GM10248 (cell line): ENCODE results near the gene SDHA.

Experiments
- CTCF ChIA-PET: fragments of 300-600 bp; sonication (Branson Sonifier 250); formaldehyde crosslinking; extraction: SDS; loops from one replicate; lab custom pipeline; 2021; ENCODE audit warnings: antibody characterized with exemption; lab: Yijun Ruan, JAX
- POLR2A ChIA-PET: fragments of 350-650 bp; sonication (Branson Sonifier 250); formaldehyde crosslinking; extraction: SDS; loops from one replicate; lab custom pipeline; 2020; ENCODE audit warnings: antibody characterized with exemption; lab: Yijun Ruan, JAX
- DNase-seq: peaks from one replicate; pipeline ENCODE4 v3.0.0; 2012; ENCODE audit errors: extremely low spot score
- TF ChIP-seq, protein P1 (sequence below): IDR thresholded peaks from 2 replicates; pipeline ENCODE4 v1.5.1; 2012; ENCODE audit warnings: mild to moderate bottlenecking, low read depth; ENCODE audit errors: extremely low read depth, missing control alignments, control extremely low read depth

SDHA gene

DNA sequence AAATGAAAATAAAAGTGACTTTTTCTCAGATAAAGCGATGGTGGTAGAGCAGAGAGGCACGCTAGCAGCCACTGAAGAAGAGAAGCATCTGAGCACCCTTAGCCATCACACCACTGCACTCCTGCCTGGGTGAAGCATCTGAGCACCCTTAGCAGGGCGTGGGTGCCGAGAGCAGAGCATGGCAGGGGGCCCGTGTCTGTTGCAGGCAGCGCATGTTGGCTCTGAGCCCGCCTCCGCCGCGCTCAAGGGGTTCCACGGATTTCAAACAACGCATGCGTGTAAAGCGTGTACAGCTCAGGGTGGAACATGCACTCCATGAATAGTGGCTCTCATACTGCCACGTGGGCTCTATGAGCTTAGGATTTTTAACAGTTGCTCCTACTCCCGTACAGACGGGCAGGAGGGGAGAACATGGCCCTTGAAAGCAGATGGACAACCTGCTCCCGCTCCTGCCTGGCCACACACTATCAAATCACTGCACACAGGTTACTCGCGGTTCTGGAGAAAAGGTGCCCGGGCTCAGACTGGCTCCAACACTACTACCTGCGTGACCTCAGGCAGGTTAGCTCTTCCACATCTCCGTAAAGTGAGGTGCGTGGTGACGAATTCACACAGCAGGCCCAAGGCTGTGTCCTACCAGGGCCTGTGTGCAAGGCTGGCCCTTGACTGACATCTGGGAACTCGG, 14.7 kb upstream of the SDHA start:
- DNase-seq, result no peak
- ChIA-PET POLR2A (no interaction called here), CTCF (interaction anchor here (1.1 to 2.1 kb wide), 3 partner anchors 15 to 700 kb away, joined by 3 to 6 read pairs (median 6); partner anchors contain the start of genes CCDC127 and SDHA)
- TF ChIP-seq, protein P1, sequence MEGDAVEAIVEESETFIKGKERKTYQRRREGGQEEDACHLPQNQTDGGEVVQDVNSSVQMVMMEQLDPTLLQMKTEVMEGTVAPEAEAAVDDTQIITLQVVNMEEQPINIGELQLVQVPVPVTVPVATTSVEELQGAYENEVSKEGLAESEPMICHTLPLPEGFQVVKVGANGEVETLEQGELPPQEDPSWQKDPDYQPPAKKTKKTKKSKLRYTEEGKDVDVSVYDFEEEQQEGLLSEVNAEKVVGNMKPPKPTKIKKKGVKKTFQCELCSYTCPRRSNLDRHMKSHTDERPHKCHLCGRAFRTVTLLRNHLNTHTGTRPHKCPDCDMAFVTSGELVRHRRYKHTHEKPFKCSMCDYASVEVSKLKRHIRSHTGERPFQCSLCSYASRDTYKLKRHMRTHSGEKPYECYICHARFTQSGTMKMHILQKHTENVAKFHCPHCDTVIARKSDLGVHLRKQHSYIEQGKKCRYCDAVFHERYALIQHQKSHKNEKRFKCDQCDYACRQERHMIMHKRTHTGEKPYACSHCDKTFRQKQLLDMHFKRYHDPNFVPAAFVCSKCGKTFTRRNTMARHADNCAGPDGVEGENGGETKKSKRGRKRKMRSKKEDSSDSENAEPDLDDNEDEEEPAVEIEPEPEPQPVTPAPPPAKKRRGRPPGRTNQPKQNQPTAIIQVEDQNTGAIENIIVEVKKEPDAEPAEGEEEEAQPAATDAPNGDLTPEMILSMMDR, result no peak

DNA sequence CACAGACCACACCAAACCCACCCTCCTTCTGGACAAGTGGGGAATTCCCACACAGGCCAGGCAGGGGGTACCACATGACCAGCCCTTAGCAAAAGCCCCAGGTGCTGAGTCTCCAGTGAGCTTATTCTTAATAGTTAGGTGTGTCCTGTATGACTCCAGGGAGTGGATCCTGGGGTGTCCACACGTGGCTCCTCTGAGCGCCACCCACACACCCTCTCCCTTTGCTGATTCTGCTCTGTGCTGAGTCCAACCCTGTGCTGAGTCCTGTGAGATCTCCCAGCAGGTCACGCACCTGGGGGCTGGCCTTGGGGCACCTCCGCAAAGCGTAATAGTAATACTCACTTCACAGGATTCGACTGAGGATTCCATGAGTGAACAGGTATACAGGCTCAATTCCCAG, 14.1 kb upstream of the SDHA start:
- POLR2A ChIA-PET, result no interaction called here
- CTCF ChIA-PET, result interaction anchor here (1.7 to 2.1 kb wide), 2 partner anchors 15 kb away, joined by 6 read pairs; partner anchors contain the start of genes CCDC127 and SDHA
- TF ChIP-seq, protein P1, result no peak
- no peak for DNase-seq

DNA sequence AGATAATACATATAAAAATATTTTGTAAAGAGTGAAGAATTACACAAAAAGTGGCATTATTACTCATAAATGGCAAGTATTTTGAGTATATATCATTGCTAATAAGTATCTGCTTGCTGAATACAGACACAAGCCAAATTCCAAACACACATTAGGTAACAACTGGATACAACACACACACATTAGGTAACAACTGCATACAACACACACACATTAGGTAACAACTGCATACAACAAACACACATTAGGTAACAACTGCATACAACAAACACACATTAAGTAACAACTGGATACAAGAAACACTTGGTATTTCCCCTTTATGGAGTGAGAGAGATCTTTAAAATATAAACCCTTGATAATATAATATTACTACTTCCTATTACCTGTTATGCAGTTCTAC, 13.7 kb upstream of the SDHA start:
- ChIA-PET POLR2A (no interaction called here), CTCF (no interaction called here)

DNA sequence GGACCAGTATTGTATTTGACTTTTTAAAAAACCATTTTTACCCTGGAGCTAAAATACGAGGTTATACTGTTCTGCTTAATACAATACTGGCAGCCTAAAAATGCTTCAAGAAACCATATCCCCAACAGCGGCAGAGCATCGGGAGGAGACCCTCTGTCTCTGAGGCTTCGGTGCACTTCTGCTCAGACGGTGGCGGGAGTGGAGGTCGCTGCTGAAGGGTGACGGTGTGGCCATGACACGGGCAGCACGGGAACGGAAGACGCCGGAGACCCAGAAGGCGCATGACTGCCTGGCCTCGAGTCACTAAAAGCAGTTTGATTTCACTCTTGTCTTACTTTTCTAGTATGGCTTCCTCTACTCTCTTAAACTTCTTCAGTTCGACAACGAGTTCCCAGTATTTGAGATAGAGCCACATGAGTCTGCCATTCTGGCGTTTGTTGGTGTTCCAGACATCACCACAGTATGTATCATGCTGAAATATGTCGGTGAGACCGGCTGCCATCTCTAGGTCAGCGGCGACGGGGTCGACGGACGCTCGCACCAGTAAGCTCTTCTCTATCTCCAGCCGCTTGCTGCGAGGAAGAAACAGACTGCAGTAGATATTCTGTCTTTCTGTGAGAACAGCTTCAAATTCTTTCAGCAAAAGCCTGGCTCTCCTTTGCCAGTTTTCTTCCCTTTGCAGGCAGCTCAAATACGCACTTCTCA, 13.0 kb upstream of the SDHA start:
- TF ChIP-seq, protein P1, result no peak
- no peak for DNase-seq
- ChIA-PET CTCF (no interaction called here), POLR2A (no interaction called here)

More for the DNA sequence above, 13.7 kb upstream of the SDHA start:
- TF ChIP-seq, protein P1, result no peak
- no peak for DNase-seq

DNA sequence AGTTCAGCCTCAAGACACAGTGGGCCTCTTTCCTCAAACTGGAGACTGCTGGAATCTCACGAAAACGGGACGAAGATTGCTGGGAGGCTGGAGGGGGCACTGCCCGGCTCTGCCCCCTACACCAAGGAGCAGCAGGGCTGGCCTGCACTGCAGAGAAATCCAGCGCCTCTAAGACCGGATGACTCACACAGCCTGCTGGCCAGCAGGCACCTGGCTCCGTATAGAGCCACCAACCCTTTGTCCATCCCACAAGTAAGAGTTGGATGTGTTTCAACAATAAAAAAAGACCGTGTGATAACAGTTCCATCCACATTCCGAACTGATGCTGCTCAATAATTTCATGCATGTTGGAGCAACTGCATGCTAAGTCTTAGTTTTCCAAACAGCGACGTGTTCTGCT, 11.7 kb upstream of the SDHA start:
- ChIA-PET POLR2A (no interaction called here), CTCF (no interaction called here)
- no peak for DNase-seq
- TF ChIP-seq, protein P1, result no peak

DNA sequence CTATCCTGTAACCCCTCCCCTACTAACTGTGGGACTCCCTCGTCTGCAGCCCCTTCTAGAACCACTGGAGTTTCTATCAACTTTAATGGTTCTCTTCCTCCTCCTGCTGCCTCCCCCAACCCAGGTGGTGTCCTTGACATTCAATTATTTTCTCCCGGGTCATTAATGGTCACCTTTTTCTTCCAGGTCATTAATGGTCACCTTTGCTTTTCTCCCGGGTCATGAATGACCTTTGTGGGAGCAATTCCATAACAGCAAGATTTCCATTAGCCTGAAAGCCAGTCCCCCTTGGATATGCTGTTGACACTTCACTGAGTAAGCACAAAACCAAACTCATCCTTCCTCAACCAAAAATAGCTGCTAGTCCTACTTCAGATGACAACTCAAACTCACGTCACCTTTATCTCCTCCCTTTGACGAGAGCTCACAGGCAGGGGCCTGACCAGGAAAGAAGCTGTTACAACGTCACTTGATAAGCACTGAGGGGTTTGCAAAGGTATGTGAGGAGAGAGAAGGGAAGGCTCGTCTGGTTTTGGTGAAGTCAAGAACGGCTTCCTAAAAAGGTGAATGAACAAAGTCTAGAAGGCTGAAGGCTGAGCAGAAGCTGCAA, 11.1 kb upstream of the SDHA start:
- TF ChIP-seq, protein P1, result no peak
- DNase-seq, result no peak
- ChIA-PET CTCF (interaction anchor here (1.8 to 2.0 kb wide), 2 partner anchors 12 to 19 kb away, joined by 7 to 10 read pairs; partner anchors contain the start of gene SDHA), POLR2A (interaction anchor here (1.0 kb wide), 1 partner anchor 76 kb away, joined by 3 read pairs; no protein-coding TSS in a partner anchor)
